GM18951 (cell line): ENCODE data around the gene IKBKG.
"Not testable (repeated sequence)": the region's sequence is repeated elsewhere in the genome, so short reads cannot be mapped to it uniquely, and the experiment has no call there.

ENCODE experiments used
- POLR2A ChIP-seq: IDR thresholded peaks from 4 replicates; pipeline ENCODE4 v1.6.1; 2011; ENCODE audit warnings: mild to moderate bottlenecking; ENCODE audit not compliant: insufficient read length, insufficient read depth; ENCODE audit errors: extremely low read depth
- in situ Hi-C: fragments of 300-500 bp; cut with MboI; formaldehyde crosslinking; loops from one replicate; pipeline ENCODE4 v1.12.0; 2022; ENCODE audit warnings: low sequenced_read_pairs, mixed read lengths, inconsistent platforms; ENCODE audit not compliant: unreplicated experiment

Gene IKBKG

GRCh38 chrX:154595559-154596249 lies 48.3 kb downstream of the IKBKG start:
- in situ Hi-C loops = loop anchor here (25.0 kb wide), 1 partner anchor 242 kb away; the partner anchor contains the start of gene SMIM9
- no peak for TF ChIP-seq POLR2A

DNA sequence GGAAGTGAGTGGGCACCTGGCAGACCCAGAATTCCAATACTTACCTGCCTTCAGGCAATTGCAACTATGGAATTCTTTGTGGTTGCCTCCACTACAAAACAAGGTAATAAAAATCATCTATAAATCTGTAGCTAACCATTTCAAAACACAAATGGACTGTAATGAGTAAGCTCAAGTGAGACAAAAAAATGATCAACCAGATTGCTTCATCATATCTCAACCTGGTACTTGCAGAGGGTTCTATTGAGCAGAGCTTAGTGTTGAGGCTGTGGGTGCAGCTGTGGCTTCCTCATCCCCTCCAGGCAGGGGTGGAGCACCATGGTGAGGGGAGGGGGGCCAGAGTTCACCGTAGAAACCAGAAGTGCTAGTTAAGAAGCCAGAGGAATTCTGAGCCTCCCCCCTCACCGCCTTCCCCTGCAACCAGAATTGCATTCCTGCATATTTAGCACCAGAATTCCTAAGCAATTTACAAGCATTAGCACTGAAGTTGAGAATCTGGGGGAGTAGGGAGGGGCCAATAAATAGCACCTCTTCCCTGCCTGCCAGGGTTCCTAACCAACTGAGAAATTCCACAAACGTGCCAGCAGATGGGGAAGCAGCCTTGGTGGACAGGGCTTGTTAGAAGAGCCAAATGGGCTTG lies 49.0 kb downstream of the IKBKG start:
- no peak for TF ChIP-seq POLR2A
- in situ Hi-C loops = loop anchor here (25.0 kb wide), 1 partner anchor 241 kb away; the partner anchor contains the start of gene SMIM9

GRCh38 chrX:154597221-154597620 lies 49.8 kb downstream of the IKBKG start:
- in situ Hi-C loops = loop anchor here (25.0 kb wide), 1 partner anchor 240 kb away; the partner anchor contains the start of gene SMIM9
- TF ChIP-seq POLR2A = no peak

DNA sequence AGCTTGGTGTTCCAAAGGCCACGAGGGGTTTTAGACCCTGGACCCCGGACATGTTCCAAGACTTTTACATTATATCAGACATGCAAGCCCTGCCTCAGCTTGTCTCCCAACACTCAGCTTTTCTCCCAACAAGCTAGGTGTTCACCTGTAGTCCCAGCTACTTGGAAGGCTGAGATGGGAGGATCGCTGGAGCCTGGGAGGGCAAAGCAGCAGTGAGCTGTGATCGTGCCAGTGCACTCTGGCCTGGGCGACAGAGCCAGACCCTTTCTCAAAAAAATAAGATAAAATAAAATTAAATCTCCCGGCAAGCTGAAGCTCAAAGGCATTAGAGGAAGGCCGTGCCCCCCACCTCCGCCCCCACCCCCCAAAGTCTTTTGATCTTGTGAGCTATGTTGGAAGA lies 51.2 kb downstream of the IKBKG start:
- in situ Hi-C loops = loop anchor here (25.0 kb wide), 1 partner anchor 239 kb away; the partner anchor contains the start of gene SMIM9
- TF ChIP-seq POLR2A = no peak

DNA sequence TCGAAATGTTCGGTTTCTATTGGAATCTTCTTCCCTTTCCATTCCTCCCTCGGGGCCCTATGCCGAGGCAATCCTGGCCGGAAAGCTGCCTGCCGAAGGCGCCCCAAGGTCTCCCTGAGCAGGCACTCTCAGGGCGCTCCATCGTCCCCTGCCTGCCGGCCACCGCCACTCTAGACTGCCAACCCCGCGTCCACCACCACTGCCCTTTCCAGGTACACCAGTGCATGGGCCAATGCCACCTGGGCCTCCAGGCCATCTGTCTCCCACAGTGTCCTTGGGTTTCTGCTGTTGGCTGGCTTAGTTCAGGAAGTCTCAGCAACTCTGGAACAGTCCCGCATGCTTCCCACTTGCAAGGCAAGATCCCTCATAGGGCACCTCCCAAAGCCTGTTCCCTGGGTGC lies 52.1 kb downstream of the IKBKG start:
- in situ Hi-C loops = loop anchor here (25.0 kb wide), 1 partner anchor 238 kb away; the partner anchor contains the start of gene SMIM9
- no peak for TF ChIP-seq POLR2A

DNA sequence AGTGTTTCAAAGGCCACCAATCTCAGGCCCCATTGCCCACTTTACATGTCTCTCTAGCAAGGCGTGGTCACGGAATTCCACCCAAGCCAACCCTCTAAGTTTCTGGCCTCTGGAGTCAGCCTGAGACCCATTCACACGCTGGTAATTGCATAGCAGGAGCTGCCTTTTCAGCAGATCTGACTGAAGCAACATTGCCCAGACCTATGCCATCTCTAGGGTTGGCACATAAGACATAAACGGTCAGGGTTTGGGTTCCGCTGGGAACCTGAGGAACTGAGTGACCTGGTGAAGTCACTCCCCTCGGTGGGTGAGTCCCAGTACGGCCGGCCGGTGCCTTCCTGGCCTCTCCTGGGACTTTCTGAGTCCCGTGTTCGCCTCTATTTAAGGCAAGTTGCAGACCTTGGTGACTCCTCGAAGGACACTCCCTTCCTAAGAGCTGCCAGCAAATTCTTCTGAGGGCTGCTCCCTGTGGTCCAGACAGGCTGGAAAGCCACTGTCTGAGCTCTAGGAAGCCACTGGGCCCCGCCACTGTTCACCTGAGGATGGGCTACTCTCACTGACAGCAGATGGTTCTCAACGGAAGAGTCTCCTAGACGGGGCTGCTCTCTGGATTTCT lies 53.4 kb downstream of the IKBKG start:
- in situ Hi-C loops = no loop called here
- no peak for TF ChIP-seq POLR2A

- no peak for TF ChIP-seq POLR2A
- in situ Hi-C loops = no loop called here
Measured at GRCh38 chrX:154602226-154602625, 54.8 kb downstream of the IKBKG start.

- in situ Hi-C loops = no loop called here
- TF ChIP-seq POLR2A = no peak
Measured at GRCh38 chrX:154602766-154603437, 55.5 kb downstream of the IKBKG start.

- no peak for TF ChIP-seq POLR2A
- in situ Hi-C loops = no loop called here
Measured at GRCh38 chrX:154603438-154604430, 56.3 kb downstream of the IKBKG start.

DNA sequence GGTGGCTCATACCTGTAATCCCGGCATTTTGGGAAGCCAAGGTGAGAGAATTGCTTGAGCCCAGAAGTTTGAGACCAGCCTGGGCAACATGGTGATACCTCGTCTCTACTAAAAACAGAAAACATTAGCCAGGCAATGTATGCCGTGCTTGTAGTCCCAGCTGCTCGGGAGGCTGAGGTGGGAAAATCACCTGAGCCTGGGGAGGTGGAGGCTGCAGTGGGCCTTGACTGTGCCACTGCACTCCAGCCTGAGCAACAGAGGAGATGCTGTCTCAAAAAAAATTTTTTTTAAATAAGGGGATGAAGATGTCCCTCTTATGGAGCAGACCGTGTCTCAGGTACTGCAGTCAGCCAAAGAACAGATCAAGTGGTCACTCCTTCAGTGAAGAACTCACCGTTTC lies 58.1 kb downstream of the IKBKG start:
- no peak for TF ChIP-seq POLR2A
- in situ Hi-C loops = no loop called here

GRCh38 chrX:154607370-154607769 lies 60.0 kb downstream of the IKBKG start:
- no peak for TF ChIP-seq POLR2A
- in situ Hi-C loops = no loop called here

DNA sequence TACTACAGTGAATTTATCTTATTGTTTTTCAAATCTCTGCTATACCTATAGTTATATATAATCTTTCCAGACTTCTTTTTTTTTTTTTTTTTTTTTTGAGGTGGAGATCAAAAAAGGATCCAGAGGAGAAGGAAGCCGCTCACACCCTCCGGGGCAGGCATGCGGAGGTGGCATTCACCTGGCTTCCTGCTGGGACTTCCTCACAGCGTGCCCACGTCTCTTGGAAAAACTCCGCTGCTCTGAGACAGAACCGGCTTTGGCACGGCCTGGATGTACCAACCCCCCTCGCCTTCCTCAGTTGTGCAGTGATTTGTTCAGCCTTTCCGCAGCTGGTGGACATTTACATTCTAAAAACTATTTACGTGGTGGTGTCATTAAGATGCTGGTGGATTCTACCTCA lies 60.6 kb downstream of the IKBKG start:
- in situ Hi-C loops = not testable (repeated sequence)

GRCh38 chrX:154608823-154609222 lies 61.4 kb downstream of the IKBKG start:
- in situ Hi-C loops = not testable (repeated sequence)

DNA sequence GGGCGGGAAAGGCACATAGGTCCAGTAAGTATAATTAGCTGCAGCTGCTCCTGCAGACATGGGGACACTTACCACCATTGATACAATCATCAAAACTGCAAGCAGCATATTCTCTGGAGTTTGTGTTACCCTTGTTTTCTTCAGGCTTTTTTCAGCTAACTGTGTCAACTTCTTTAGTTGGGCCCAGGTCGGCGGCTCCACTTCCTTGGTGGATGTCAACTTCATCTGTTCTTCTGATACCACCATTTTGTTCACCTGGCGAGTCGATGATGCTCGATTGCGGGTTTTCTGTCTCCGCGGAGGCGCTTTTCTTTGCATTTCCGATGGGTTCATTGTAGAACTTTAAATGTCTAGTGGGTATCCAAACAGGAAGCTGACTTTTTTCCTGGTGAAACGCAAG lies 63.7 kb downstream of the IKBKG start:
- in situ Hi-C loops = not testable (repeated sequence)

DNA sequence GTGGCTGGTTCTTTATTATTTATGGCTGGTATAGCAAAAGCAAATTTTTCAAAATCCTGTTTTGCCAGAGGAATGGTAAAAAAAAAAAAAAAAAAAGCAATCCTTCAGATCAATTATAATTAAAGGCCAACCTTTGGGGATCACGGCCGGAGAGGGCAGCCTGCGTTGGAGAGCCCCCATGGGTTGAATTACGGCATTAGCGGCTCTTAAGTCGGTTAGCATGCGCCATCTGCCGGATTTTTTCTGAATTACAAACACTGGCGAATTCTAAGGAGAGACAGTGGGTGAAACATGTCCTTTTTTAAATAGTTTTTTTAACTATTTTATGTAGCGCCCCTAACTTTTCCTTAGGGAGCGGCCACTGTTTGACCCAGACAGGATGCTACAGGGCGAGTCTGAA lies 66.2 kb downstream of the IKBKG start:
- in situ Hi-C loops = not testable (repeated sequence)
